Measurements from ENCODE around the gene DDIT3. TPM values are rescaled to one million over a fixed set of nuclear protein-coding genes. Genes with fewer than 3 reads are reported as not detected.

DDIT3 gene
- total and polyA plus RNA-seq, 2 experiments from 2014 or later: 33.8 to 44.2 TPM

- no peaks in the 10 kb centered on the region for H3K4me1 ChIP-seq (ENCODE audit: low read depth)
- peaks cover 32% of the 10 kb centered on the region for H3K27me3 ChIP-seq
These were observed 25.6 kb upstream of the DDIT3 start for GRCh38 chr12:57545809-57546437.

GRCh38 chr12:57543581-57543980 lies 23.3 kb upstream of the DDIT3 start:
- Histone ChIP-seq H3K9me3 (ENCODE audit: low read depth) (no peaks in the 10 kb centered on the region), H3K4me3 (no peak overlapping the region), H3K27me3 (peaks cover 9% of the 10 kb centered on the region), H3K4me1 (ENCODE audit: low read depth) (no peaks in the 10 kb centered on the region), H3K27ac (no peak overlapping the region), H3K36me3 (peaks cover 4% of the 10 kb centered on the region)
- DNase-seq (ENCODE audit: low read depth in 1 of 2, low spot score in 1 of 2): no peak
- TF ChIP-seq CTCF (IDR thresholded peaks at IDR 0.05; ENCODE audit: low read depth, low read length): no peak

More at GRCh38 chr12:57545809-57546437, 25.6 kb upstream of the DDIT3 start:
- no peak for TF ChIP-seq CTCF (IDR thresholded peaks at IDR 0.05; ENCODE audit: low read depth, low read length)
- Histone ChIP-seq H3K9me3 (ENCODE audit: low read depth) (no peaks in the 10 kb centered on the region), H3K27ac (no peak overlapping the region), H3K36me3 (peaks cover 4% of the 10 kb centered on the region), H3K4me3 (peak overlapping the region; percentile 97)
- no peak for DNase-seq (ENCODE audit: low read depth in 1 of 2, low spot score in 1 of 2)

- no peak overlapping the region for H3K27ac ChIP-seq
- H3K27me3 ChIP-seq: no peaks in the 10 kb centered on the region
- no peaks in the 10 kb centered on the region for H3K9me3 ChIP-seq (ENCODE audit: low read depth)
- H3K4me3 ChIP-seq: no peak overlapping the region
- no peak for TF ChIP-seq CTCF (IDR thresholded peaks at IDR 0.05; ENCODE audit: low read depth, low read length)
- H3K4me1 ChIP-seq (ENCODE audit: low read depth): no peaks in the 10 kb centered on the region
- H3K36me3 ChIP-seq: peaks cover 4% of the 10 kb centered on the region
- no peak for DNase-seq (ENCODE audit: low read depth in 1 of 2, low spot score in 1 of 2)
These were observed 21.4 kb upstream of the DDIT3 start for GRCh38 chr12:57541717-57542116.

GRCh38 chr12:57541001-57541400 lies 20.7 kb upstream of the DDIT3 start:
- H3K36me3 ChIP-seq: peaks cover 4% of the 10 kb centered on the region
- no peak overlapping the region for H3K4me3 ChIP-seq
- no peaks in the 10 kb centered on the region for H3K9me3 ChIP-seq (ENCODE audit: low read depth)
- H3K27ac ChIP-seq: no peak overlapping the region
- no peak for DNase-seq (ENCODE audit: low read depth in 1 of 2, low spot score in 1 of 2)
- H3K27me3 ChIP-seq: no peaks in the 10 kb centered on the region
- no peaks in the 10 kb centered on the region for H3K4me1 ChIP-seq (ENCODE audit: low read depth)
- no peak for TF ChIP-seq CTCF (IDR thresholded peaks at IDR 0.05; ENCODE audit: low read depth, low read length)

GRCh38 chr12:57539134-57539768 lies 18.9 kb upstream of the DDIT3 start:
- DNase-seq (ENCODE audit: low read depth in 1 of 2, low spot score in 1 of 2): no peak
- Histone ChIP-seq H3K4me1 (ENCODE audit: low read depth) (no peaks in the 10 kb centered on the region), H3K4me3 (no peak overlapping the region), H3K27ac (no peak overlapping the region), H3K27me3 (no peaks in the 10 kb centered on the region), H3K36me3 (peaks cover 15% of the 10 kb centered on the region), H3K9me3 (ENCODE audit: low read depth) (no peaks in the 10 kb centered on the region)
- no peak for TF ChIP-seq CTCF (IDR thresholded peaks at IDR 0.05; ENCODE audit: low read depth, low read length)

Data from cardiac muscle cell (in vitro differentiated cells and primary cell).